ENCODE measurements around the gene ABCB9. TPM values are rescaled to one million over a fixed set of nuclear protein-coding genes. Genes with fewer than 3 reads are reported as not detected.
A peak's percentile ranks its signal among the peaks of the same experiment; 100 is the strongest.

The ABCB9 gene
- total and polyA plus RNA-seq, 9 donors: 1.7 to 14.3 (median 5.5) TPM

GRCh38 chr12:122987086-122987951 is 21.1 kb upstream of the ABCB9 start:
- no peak overlapping the region for H3K4me3 ChIP-seq
- no peak overlapping the region for H3K27ac ChIP-seq
- peaks cover 17% of the 10 kb centered on the region for H3K4me1 ChIP-seq (ENCODE audit: insufficient read depth)
- TF ChIP-seq EP300 (IDR thresholded peaks at IDR 0.05) (no peak), POLR2A (IDR thresholded peaks at IDR 0.05) (no peak), CTCF (IDR thresholded peaks at IDR 0.05) (no peak)
- no peaks in the 10 kb centered on the region for H3K9me3 ChIP-seq
- intact Hi-C loops (cut with DNase I): no loop called here
- DNase-seq: peak in 1 of 5 donors; percentile 26
- H3K36me3 ChIP-seq: no peaks in the 10 kb centered on the region
- WGBS, 3 donors: 87 to 91% (median 89%) methylated on average over 35 to 39 of the region's 39 CpGs
- no peaks in the 10 kb centered on the region for H3K27me3 ChIP-seq

- no peaks in the 10 kb centered on the region for H3K36me3 ChIP-seq
- intact Hi-C loops (cut with DNase I): no loop called here
- no peak for DNase-seq
- peaks cover 26% of the 10 kb centered on the region for H3K4me1 ChIP-seq (ENCODE audit: insufficient read depth)
- no peak for TF ChIP-seq POLR2A (IDR thresholded peaks at IDR 0.05)
- TF ChIP-seq CTCF (IDR thresholded peaks at IDR 0.05): no peak
- TF ChIP-seq EP300 (IDR thresholded peaks at IDR 0.05): no peak
- H3K4me3 ChIP-seq: no peak overlapping the region
- no peaks in the 10 kb centered on the region for H3K9me3 ChIP-seq
- H3K27ac ChIP-seq: no peak overlapping the region
- WGBS, 3 donors: 94 to 99% (median 94%) methylated on average over 13 to 40 of the region's 40 CpGs
- H3K27me3 ChIP-seq: no peaks in the 10 kb centered on the region
These were observed 20.1 kb upstream of the ABCB9 start for GRCh38 chr12:122986258-122986871.

GRCh38 chr12:122985338-122986257 is 19.3 kb upstream of the ABCB9 start:
- 75 to 84% (median 79%) methylated on average over 38 to 45 of the region's 45 CpGs for WGBS, 3 donors
- no peak for TF ChIP-seq POLR2A (IDR thresholded peaks at IDR 0.05)
- TF ChIP-seq EP300 (IDR thresholded peaks at IDR 0.05): no peak
- no peak for TF ChIP-seq CTCF (IDR thresholded peaks at IDR 0.05)
- intact Hi-C loops (cut with DNase I): no loop called here
- DNase-seq: peak in 1 of 5 donors; percentile 44
- Histone ChIP-seq H3K4me3 (no peak overlapping the region), H3K36me3 (no peaks in the 10 kb centered on the region), H3K9me3 (no peaks in the 10 kb centered on the region), H3K4me1 (ENCODE audit: insufficient read depth) (peaks cover 26% of the 10 kb centered on the region), H3K27me3 (no peaks in the 10 kb centered on the region), H3K27ac (peak overlapping the region in 1 of 2 donors; percentile 88)
